ENCODE measurements around the gene RNF11.

- TF ChIP-seq CTCF (IDR thresholded peaks at IDR 0.05; ENCODE audit: control extremely low read depth in 1 of 3, insufficient read depth in 1 of 3, low read depth in 1 of 3, low read length in 3 of 3) (no peak), CBX5 (IDR thresholded peaks at IDR 0.05; ENCODE audit: low read depth, low read length) (no peak), SAP30 (IDR thresholded peaks at IDR 0.05; ENCODE audit: insufficient read depth, insufficient replicate concordance, low read length) (no peak), RFX5 (IDR thresholded peaks at IDR 0.05; ENCODE audit: borderline replicate concordance, low read depth, low read length) (no peak), POLR2AphosphoS5 (IDR thresholded peaks at IDR 0.05; ENCODE audit: low read depth, low read length) (no peak), CBX8 (IDR thresholded peaks at IDR 0.05; ENCODE audit: borderline replicate concordance, low read depth, low read length) (no peak), CHD2 (IDR thresholded peaks at IDR 0.05; ENCODE audit: low read length) (no peak), MAX (IDR thresholded peaks at IDR 0.05) (no peak), EP300 (IDR thresholded peaks at IDR 0.05; ENCODE audit: borderline replicate concordance in 1 of 2, low read depth in 2 of 2, low read length in 2 of 2) (no peak)
- TF ChIP-seq, protein P1, sequence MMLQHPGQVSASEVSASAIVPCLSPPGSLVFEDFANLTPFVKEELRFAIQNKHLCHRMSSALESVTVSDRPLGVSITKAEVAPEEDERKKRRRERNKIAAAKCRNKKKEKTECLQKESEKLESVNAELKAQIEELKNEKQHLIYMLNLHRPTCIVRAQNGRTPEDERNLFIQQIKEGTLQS (IDR thresholded peaks at IDR 0.05; ENCODE audit: insufficient read depth, low read depth, low read length), result no peak
These were observed 76.6 kb downstream of the RNF11 start for GRCh38 chr1:51312718-51313117.
